AG09309 (cell line): ENCODE measurements around the gene ZDHHC3.
A peak's percentile ranks its signal among the peaks of the same experiment; 100 is the strongest.

Source experiments
- DNase-seq: peaks from one replicate; pipeline ENCODE4 v3.0.0-alpha.2; 2010; ENCODE audit warnings: low read depth
- H3K4me3 ChIP-seq: 2 replicates; pipeline ENCODE4 v1.5.1; 2011; ENCODE audit warnings: mild to moderate bottlenecking, low read depth, low read length, moderate library complexity; ENCODE audit not compliant: control insufficient read depth
- TF ChIP-seq, protein P1 (sequence below): IDR thresholded peaks from 2 replicates; pipeline ENCODE4 v1.5.1; 2011; ENCODE audit warnings: mild to moderate bottlenecking, low read depth, low read length, inconsistent platforms; ENCODE audit not compliant: insufficient read depth, control insufficient read depth; ENCODE audit errors: missing control alignments

The ZDHHC3 gene

DNA sequence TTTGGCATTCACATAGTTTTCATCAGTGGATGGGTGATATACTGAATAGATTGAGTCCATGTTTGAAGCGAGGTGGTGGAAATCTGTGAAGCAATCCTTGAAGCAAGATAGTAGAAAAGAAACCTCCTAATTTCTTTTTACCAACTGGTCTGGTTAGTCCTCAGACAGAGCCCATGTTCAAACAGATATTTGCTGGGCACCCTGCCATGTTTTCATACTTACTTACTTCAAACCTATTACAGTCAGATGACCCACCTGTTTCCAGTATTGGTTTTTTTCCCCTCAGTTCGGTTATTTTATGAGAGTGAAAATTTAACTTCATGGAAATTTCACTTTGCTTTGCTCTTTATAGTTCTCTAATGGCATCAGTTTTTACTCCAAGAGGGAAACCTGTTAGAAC, 23.8 kb upstream of the ZDHHC3 start:
- H3K4me3 ChIP-seq = no peak overlapping the region
- TF ChIP-seq, protein P1, sequence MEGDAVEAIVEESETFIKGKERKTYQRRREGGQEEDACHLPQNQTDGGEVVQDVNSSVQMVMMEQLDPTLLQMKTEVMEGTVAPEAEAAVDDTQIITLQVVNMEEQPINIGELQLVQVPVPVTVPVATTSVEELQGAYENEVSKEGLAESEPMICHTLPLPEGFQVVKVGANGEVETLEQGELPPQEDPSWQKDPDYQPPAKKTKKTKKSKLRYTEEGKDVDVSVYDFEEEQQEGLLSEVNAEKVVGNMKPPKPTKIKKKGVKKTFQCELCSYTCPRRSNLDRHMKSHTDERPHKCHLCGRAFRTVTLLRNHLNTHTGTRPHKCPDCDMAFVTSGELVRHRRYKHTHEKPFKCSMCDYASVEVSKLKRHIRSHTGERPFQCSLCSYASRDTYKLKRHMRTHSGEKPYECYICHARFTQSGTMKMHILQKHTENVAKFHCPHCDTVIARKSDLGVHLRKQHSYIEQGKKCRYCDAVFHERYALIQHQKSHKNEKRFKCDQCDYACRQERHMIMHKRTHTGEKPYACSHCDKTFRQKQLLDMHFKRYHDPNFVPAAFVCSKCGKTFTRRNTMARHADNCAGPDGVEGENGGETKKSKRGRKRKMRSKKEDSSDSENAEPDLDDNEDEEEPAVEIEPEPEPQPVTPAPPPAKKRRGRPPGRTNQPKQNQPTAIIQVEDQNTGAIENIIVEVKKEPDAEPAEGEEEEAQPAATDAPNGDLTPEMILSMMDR = no peak
- no peak for DNase-seq

DNA sequence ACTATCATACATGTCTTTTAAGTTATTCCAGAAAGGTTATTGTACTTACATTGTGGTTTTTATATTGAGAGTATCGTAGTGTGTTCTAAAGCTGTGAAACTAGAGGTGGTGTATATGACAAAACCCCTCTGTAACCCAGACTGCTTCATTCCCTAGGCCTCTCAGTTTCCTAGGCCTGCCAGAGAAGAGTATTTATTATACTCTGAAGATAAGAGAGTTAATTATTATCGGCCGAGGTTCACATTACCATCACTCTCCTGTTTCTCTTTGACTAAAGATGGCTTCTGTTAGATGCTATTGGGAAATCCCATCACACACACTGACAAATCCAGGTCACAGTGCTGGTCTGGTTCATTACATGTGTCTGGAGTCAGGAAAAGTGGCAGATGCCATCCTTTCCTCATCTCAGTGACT, 20.6 kb upstream of the ZDHHC3 start:
- no peak overlapping the region for H3K4me3 ChIP-seq
- DNase-seq = no peak
- TF ChIP-seq, protein P1 = no peak

DNA sequence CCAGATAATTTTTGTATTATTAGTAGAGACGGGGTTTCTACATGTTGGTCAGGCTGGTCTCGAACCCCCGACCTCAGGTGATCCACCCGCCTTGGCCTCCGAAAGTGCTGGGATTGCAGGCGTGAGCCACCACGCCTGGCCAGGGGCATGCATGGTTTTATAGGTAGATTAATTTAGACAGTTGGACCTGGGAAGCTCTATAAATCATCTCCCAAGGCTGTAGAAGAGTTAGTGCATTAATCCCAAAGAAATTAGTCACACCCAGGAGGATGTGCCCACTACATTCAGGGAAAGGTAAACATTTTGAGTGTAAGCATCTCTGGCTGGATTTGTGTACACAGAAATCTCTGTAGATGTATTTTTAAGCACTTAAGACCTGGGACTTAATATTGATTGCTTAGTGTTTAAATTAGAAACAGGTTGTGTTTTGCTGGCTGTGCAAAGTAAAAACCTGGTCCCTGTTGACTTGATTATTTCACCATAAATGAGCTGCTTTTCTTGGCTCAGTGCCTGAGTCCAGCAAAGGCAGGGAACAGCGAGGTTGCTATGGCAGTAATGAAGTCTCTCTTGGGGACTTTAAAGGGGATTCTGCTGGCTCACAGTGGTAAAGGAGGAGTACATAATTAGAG, 19.3 kb upstream of the ZDHHC3 start:
- H3K4me3 ChIP-seq = no peak overlapping the region
- no peak for DNase-seq
- TF ChIP-seq, protein P1 = no peak

DNA sequence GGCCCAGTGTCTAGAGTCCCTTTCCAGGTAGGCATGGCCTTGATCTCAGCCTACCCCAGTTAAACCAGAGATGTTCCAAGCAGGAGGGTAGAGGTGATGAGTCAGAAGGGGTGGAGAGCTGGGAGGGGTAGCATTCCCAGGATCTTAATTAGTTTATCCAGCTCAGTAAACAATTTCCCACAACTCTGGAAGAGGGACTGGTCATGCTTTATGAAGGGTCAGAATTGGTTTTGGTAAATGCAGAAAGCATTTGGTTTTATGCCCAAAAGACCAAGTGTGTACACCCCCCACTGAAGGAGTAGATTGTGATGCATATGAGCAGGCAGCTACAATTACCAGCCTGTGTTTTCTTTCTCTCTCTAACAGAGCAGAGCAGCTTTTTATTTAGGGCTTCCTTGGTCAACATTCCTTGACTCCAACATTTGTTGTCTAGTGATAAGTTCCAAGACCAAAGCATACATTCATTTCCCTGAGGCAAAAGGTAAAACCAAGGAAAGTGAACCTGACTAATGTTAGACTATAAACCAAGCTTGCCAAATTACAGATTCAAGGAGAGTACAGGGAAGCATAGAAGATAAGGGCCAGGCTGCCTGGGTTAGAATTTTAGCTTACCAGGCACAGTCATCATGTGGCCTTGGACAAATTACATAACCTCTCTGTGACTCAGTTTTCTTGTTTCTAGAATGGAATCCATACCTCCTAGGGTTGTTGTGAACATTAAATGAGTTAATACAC, 17.7 kb upstream of the ZDHHC3 start:
- no peak overlapping the region for H3K4me3 ChIP-seq
- DNase-seq = no peak
- TF ChIP-seq, protein P1 = no peak

DNA sequence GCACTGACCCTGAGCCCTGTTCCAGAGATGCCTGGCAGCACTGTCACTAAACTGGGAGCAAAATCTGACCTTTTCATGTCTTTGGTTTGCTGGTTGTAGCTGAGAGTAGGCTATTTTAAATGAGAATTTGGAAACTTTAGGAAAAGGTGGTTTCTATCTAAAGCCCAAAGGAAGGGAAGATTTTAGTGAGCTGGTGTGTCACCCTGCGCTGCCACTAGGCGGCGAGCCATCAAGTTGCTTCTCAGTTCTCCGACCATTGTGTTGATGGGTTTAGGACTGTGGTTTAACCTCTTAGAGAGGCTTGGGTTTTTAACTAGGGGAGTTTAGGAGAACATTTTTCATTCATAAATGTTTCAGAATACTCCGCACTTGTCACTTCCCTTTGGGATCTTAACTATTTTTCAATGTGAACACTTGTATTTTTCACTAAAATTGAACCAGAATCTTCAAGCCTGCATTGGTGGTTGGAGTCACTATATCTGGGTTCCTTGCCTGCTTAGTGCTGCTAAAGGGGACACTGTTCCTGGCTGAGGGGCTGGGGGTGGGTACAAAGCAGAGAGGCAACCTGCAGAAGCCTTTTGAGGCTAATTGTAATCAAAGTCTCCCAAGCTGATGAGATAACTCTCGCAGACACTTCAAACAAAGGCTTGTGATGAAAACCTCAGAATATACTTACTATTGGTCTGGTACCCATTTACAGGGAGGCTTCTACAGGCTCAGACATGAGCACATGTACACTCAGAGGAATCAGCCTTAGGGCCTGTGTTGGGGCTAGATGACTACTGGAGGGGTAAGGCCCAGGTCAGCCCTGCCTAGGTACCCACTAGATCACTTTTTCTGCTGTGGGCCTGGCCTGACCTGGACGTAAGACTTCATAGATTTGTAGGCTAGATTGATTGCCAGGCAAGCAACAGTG, 16.8 kb upstream of the ZDHHC3 start:
- no peak overlapping the region for H3K4me3 ChIP-seq
- DNase-seq = no peak
- TF ChIP-seq, protein P1 = peak; percentile 67

DNA sequence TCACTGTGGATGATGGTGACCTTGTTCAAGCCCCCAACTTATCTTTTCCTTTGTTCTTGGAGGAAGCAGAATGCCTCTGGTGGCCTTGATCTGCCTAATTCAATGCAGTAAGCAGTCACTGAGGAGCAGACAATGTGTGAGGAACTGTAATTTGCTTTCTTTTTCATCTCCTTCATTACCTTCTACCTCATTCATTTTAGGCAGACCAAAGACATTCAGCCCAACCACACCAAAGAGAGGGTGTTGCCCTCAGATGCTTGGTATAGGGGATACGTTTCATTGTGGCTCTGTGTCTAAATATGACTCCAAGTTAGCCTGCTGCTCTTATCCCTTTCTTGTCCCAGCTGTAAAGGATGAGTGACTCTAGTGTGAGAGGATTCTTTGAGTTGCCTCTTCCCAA, 15.4 kb upstream of the ZDHHC3 start:
- TF ChIP-seq, protein P1 = no peak
- DNase-seq = no peak
- H3K4me3 ChIP-seq = no peak overlapping the region
